ENCODE data around the gene KLRF2. TPM values are rescaled to one million over a fixed set of nuclear protein-coding genes. Genes with fewer than 3 reads are reported as not detected.

The KLRF2 gene
- total and polyA plus RNA-seq, 2 of the 8 experiments (the other 6 are each of a cell fraction or from before 2014, with no cell fraction given), result not detected

DNA sequence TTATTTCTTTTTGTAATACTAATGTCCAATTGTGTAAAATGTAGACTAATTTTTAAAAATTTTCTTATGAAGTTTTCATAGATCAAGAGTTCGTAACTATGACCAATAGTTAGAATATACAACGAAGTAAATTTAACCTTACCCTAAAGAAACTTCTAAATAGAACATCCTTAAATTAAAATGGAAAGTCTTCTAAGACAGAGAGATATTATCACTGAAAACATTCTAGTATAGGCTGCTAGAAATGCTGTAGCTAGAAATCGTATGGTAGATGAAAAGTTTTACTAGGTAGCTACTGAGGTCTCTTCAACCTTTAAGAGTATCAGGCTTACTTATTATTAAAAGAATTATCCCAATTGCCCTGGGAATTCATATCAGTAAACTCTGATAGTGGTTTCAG is 50.0 kb downstream of the KLRF2 start:
- Histone ChIP-seq H2AK5ac (ENCODE audit: low read depth, low read length) (no peak overlapping the region), H3K36me3 (ENCODE audit: control insufficient read depth in 2 of 4, insufficient read depth in 4 of 4, low read length in 3 of 4) (no peaks in the 10 kb centered on the region), H3K4me2 (ENCODE audit: insufficient read depth in 1 of 2, low read depth in 2 of 2, low read length in 2 of 2) (no peak overlapping the region), H3K18ac (ENCODE audit: extremely low read depth, low read length) (no peak overlapping the region), H4K91ac (replicated peaks; ENCODE audit: insufficient read length, low read length) (no peak overlapping the region), H3K79me2 (ENCODE audit: control insufficient read depth in 1 of 2, insufficient read depth in 2 of 2, low read length in 2 of 2) (no peaks in the 10 kb centered on the region), H3K56ac (replicated peaks; ENCODE audit: insufficient read length, low read depth, low read length) (no peak overlapping the region), H4K8ac (ENCODE audit: extremely low read depth, insufficient read depth, low read length) (no peak overlapping the region), H3K9me3 (ENCODE audit: insufficient read depth in 2 of 2, low read depth in 1 of 2, low read length in 1 of 2) (no peaks in the 10 kb centered on the region), H2AFZ (ENCODE audit: low read length) (no peak overlapping the region), H3K9ac (replicated peaks in 1 of 4; ENCODE audit: extremely low read depth in 1 of 4, low read depth in 3 of 4, low read length in 3 of 4) (no peak overlapping the region), H2BK12ac (ENCODE audit: low read depth, low read length) (no peak overlapping the region), H3K23me2 (ENCODE audit: low read depth, low read length) (no peaks in the 10 kb centered on the region), H2BK5ac (ENCODE audit: low read depth, low read length) (no peak overlapping the region), H3K4ac (replicated peaks; ENCODE audit: insufficient read length, low read depth, low read length) (no peak overlapping the region), H3K27me3 (replicated peaks in 1 of 4; ENCODE audit: control insufficient read depth in 3 of 4, extremely low read depth in 1 of 4, insufficient read depth in 3 of 4, low read length in 3 of 4) (no peaks in the 10 kb centered on the region), H2BK15ac (ENCODE audit: low read length) (no peak overlapping the region), H4K5ac (ENCODE audit: insufficient read length, low read depth, low read length) (no peak overlapping the region), H3K27ac (ENCODE audit: low read depth, low read length) (no peak overlapping the region), H3K4me1 (replicated peaks in 1 of 4; ENCODE audit: control insufficient read depth in 3 of 4, insufficient read depth in 4 of 4, low read length in 3 of 4) (no peaks in the 10 kb centered on the region), H3K79me1 (ENCODE audit: low read depth, low read length) (no peaks in the 10 kb centered on the region), H3K4me3 (ENCODE audit: extremely low read depth in 1 of 4, insufficient read depth in 2 of 4, low read depth in 3 of 4, low read length in 4 of 4) (no peak overlapping the region), H3K14ac (ENCODE audit: insufficient read length) (no peak overlapping the region), H4K20me1 (replicated peaks in 1 of 2; ENCODE audit: control insufficient read depth in 1 of 2, insufficient read depth in 2 of 2, low read length in 2 of 2) (no peaks in the 10 kb centered on the region), H3K23ac (ENCODE audit: insufficient read length) (no peak overlapping the region), H2BK20ac (ENCODE audit: low read length) (no peak overlapping the region), H2BK120ac (replicated peaks; ENCODE audit: low read depth, low read length) (no peak overlapping the region)
- DNase-seq (ENCODE audit: low read depth in 1 of 2, low spot score in 2 of 2), result no peak
- ChIA-PET CTCF (ENCODE audit: partially characterized antibody) (interaction anchor here (1.0 to 1.5 kb wide), 3 partner anchors 12 to 209 kb away, joined by 4 to 7 read pairs (median 6); no protein-coding TSS in a partner anchor), POLR2A (ENCODE audit: partially characterized antibody) (no interaction called here)
- no peak for FAIRE-seq
- 78% methylated on average over 3 of the region's 3 CpGs; no CpG with 5 or more reads in 1 of the 2 experiments for WGBS, 2 experiments (ENCODE audit: extremely low coverage in 1 of 2, insufficient coverage in 1 of 2, insufficient read length in 1 of 2, insufficient replicate concordance in 2 of 2, low coverage in 1 of 2, low lambda C conversion rate in 2 of 2, missing lambda C conversion rate in 1 of 2)
- TF ChIP-seq SAP30 (IDR thresholded peaks at IDR 0.05; ENCODE audit: insufficient read depth, insufficient replicate concordance, low read length), result no peak
- no peak for TF ChIP-seq BCL11A (IDR thresholded peaks at IDR 0.05; ENCODE audit: low read depth in 2 of 2, low read length in 2 of 2)
- TF ChIP-seq KDM4A (IDR thresholded peaks at IDR 0.05; ENCODE audit: low read depth, low read length, severe bottlenecking), result no peak
- TF ChIP-seq JUND (IDR thresholded peaks at IDR 0.05; ENCODE audit: low read length), result no peak
- no peak for TF ChIP-seq CEBPB (IDR thresholded peaks at IDR 0.05; ENCODE audit: low read depth, low read length)
- TF ChIP-seq EGR1 (IDR thresholded peaks at IDR 0.05; ENCODE audit: borderline replicate concordance, low read depth, low read length), result no peak
- TF ChIP-seq ASH2L (IDR thresholded peaks at IDR 0.05; ENCODE audit: low read length), result no peak
- TF ChIP-seq, protein P1, sequence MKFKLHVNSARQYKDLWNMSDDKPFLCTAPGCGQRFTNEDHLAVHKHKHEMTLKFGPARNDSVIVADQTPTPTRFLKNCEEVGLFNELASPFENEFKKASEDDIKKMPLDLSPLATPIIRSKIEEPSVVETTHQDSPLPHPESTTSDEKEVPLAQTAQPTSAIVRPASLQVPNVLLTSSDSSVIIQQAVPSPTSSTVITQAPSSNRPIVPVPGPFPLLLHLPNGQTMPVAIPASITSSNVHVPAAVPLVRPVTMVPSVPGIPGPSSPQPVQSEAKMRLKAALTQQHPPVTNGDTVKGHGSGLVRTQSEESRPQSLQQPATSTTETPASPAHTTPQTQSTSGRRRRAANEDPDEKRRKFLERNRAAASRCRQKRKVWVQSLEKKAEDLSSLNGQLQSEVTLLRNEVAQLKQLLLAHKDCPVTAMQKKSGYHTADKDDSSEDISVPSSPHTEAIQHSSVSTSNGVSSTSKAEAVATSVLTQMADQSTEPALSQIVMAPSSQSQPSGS (IDR thresholded peaks at IDR 0.05; ENCODE audit: low read length), result no peak
- no peak for TF ChIP-seq KDM1A (IDR thresholded peaks at IDR 0.05; ENCODE audit: borderline replicate concordance, low read length)
- no peak for TF ChIP-seq HDAC6 (IDR thresholded peaks at IDR 0.05; ENCODE audit: low read depth, low read length)
